HG02973 (cell line): ENCODE results near the gene COL25A1.
"Not testable (repeated sequence)": the region's sequence is repeated elsewhere in the genome, so short reads cannot be mapped to it uniquely, and the experiment has no call there.

ENCODE experiments used
- ATAC-seq: cut with Tn5 transposase; IDR thresholded peaks from one replicate; pipeline ENCODE4 v1.9.1; 2021; ENCODE audit warnings: moderate library complexity; ENCODE audit not compliant: unreplicated experiment

COL25A1 gene

DNA sequence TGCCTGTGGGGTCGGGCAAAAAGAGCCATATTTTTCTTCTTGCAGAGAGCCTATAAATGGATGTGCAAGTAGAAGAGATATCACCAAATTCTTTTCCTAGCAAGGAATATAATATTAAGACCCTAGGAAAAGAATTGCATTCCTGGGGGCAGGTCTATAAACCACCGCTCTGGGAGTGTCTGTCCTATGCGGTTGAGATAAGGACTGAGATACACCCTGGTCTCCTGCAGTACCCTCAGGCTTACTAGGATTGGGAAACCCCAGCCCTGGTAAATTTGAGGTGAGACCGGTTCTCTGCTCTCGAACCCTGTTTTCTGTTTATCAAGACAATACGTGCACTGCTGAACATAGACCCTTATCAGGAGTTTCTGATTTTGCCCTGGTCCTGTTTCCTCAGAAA, 280.8 kb downstream of the COL25A1 start:
- ATAC-seq = not testable (repeated sequence)

DNA sequence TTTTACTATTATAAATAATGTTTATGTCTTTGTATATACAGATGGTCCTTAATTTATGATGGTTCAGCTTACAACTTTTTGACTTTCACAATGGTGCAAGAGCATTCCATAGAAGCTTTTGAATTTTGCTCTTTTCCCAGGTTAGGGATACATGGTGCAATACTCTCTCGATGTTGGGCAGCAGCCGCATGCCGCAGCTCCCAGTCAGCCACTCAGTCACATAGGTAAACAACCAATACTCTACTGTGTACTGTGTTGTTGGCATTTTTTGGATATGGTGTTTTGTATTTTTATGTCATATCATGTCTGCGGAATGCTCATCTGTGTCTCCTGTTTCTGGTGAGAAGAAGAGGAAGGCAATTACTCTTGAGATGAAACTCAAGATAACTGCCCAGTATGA, 281.6 kb downstream of the COL25A1 start:
- ATAC-seq = no peak

DNA sequence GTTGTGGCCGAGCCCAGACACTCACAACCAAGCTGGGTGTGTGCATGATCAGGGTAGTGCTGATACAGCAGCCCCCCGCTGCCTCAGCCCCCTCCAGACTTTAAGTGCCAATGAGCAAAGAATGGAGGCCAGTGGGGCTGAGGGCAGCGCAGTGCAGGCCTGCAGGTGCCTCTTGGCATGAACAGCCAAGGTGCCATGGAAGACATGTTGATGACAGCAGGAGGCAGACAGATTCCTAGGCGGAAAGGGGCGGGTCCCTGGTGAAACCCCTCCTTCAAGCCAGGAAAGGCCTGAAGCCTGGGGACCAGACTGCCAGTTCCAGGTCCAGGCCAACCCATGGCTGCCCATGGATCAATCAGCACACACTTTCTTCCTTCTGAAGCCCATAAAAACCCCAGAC, 286.3 kb downstream of the COL25A1 start:
- no peak for ATAC-seq

- ATAC-seq = no peak
Measured at GRCh38 chr4:109015413-109015810, 287.0 kb downstream of the COL25A1 start.

- ATAC-seq = no peak
Measured at GRCh38 chr4:109014593-109015412, 287.7 kb downstream of the COL25A1 start.

- no peak for ATAC-seq
Measured at GRCh38 chr4:109012286-109012880, 290.1 kb downstream of the COL25A1 start.

- ATAC-seq = no peak
Measured at GRCh38 chr4:109011241-109012026, 291.0 kb downstream of the COL25A1 start.

- no peak for ATAC-seq
Measured at GRCh38 chr4:109010521-109010920, 291.9 kb downstream of the COL25A1 start.

GRCh38 chr4:109009909-109010308, 292.5 kb downstream of the COL25A1 start:
- ATAC-seq = no peak

GRCh38 chr4:109007976-109008375, 294.5 kb downstream of the COL25A1 start:
- no peak for ATAC-seq

GRCh38 chr4:109005523-109005922, 296.9 kb downstream of the COL25A1 start:
- no peak for ATAC-seq

- no peak for ATAC-seq
Measured at GRCh38 chr4:109004418-109004817, 298.0 kb downstream of the COL25A1 start.

DNA sequence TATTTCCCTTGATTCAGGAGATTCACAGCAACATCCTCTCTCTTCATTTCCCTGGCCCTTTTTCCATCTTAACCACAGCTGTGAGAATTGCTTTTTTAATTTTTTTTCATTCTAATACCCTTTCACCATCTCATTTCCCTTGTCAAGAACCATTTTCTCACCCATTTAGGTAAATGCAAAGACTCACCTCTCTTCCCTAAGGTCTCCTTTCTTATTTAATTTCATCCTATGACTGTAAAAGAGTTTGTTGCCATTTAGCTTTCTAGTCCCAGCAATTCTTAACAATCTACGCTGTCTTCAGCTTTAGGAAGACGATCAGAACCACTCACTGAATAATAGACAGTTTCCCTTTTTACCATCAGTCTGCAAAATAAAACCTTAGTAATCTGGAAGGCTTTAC, 298.5 kb downstream of the COL25A1 start:
- ATAC-seq = no peak

DNA sequence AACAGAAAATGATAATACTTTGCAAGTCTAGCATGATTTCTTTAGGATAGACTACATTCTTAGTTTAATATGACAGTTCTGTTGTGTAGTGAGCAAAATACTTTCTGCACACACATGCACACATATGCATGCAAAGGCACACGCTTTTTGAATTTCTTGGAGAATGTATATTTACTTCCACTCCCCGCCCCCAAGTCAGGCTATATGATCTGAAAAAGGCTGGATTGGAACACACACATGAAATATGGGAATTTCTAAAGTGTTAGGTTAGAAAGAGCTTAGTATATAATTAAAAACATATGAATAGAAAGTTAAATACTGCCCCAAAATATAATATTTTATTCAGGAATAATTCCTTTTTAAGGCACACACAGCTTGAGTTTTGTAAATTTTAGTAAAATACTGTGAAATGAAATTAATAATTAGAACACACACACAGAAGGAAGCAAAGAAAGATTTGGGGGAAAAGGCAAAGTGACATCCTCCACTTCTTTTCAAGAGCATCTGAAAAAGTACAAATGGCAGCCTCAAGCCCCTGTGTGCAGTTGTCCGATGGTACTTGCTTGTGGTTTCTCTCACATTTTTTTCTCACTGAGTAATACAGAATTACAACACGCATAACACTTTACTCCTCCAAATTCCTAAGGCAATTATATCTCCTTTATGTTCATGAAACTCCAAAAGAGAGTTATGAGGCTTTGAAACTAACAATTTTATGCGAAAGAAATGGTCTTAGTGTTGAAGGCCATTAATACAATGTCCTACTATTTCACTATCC, 310.7 kb downstream of the COL25A1 start:
- ATAC-seq = no peak

- peak; percentile 77 for ATAC-seq
Measured at GRCh38 chr4:108988464-108989195, 313.8 kb downstream of the COL25A1 start.

- not testable (repeated sequence) for ATAC-seq
Measured at GRCh38 chr4:108984495-108984894, 318.0 kb downstream of the COL25A1 start.

DNA sequence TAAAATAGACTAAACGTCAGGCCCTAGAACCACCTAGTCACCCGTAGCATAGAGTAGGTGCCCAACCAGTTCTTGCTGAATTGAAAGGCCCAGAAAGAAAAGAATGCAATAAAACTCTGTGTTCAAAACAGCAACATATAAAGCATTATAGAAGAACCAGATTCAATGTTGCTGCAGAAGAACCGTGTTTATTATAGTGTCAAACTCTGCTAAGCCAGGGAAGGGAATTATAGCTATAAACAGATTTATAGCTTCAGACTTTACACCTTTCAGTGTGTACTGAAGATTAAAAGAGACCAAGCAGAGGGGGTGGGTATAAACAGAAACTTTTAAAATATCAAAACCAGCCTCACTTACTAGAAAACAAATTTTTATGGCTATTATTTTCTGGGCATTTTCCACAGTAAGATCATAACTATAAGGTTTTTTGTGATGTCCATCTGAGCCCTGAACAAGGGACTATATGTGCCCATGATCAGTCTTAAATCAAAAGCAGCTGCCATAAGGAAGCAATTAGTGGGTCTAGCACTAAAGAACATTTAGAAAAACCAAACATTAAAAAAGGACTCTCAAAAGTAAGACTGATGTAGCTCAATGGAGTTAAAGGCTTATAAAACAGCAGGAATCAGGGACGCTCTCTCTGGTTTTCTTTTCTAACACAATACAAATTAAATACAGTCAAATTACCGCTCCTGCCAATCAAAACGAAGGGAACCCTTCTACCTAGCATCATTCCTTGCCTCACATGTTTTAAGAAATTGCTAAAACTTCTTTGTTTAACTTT, 319.9 kb downstream of the COL25A1 start:
- ATAC-seq = no peak

- no peak for ATAC-seq
Measured at GRCh38 chr4:108980455-108981239, 321.8 kb downstream of the COL25A1 start.

GRCh38 chr4:108979759-108980158, 322.7 kb downstream of the COL25A1 start:
- no peak for ATAC-seq
